Measurements from ENCODE around the gene PRSS16. TPM values are rescaled to one million over a fixed set of nuclear protein-coding genes. Genes with fewer than 3 reads are reported as not detected.
A peak's percentile ranks its signal among the peaks of the same experiment; 100 is the strongest.

PRSS16 gene
- total and polyA plus RNA-seq, 2 experiments from 2014 or later: 8.7 to 11.8 TPM

GRCh38 chr6:27209659-27210269, 37.7 kb upstream of the PRSS16 start:
- no peaks in the 10 kb centered on the region for H3K36me3 Mint-ChIP-seq (ENCODE audit: low read depth)
- peaks cover 3% of the 10 kb centered on the region; the same call in 1 of the 2 replicates for H3F3A ChIP-seq (replicated peaks; ENCODE audit: low read depth)
- H3K4me3 Mint-ChIP-seq: no peak overlapping the region; the same call in 2 of the 3 replicates
- peaks cover 15% of the 10 kb centered on the region; the same call in 2 of the 3 replicates for H3K4me1 Mint-ChIP-seq
- ATAC-seq (peak; percentile 11; the same call in 2 of the 3 replicates), DNase-seq (ENCODE audit: low spot score) (peak; percentile 40)
- H3K4me1 ChIP-seq (ENCODE audit: insufficient read depth): peaks cover 16% of the 10 kb centered on the region
- H3K9me3 Mint-ChIP-seq: peaks cover 5% of the 10 kb centered on the region; the same call in 2 of the 3 replicates
- no peaks in the 10 kb centered on the region for H4K20me1 ChIP-seq (replicated peaks; ENCODE audit: insufficient read depth)
- H3K4me2 ChIP-seq: peak overlapping the region; percentile 75
- H3K9me2 ChIP-seq (ENCODE audit: insufficient read depth): no peaks in the 10 kb centered on the region
- no peak overlapping the region for H3K27ac Mint-ChIP-seq
- no peak overlapping the region for H3K27ac ChIP-seq (ENCODE audit: low read depth)
- H2AFZ ChIP-seq: 0 out of 2 replicates have a peak overlapping the region, but pooled peaks have one; percentile 44
- H3K27me3 ChIP-seq (ENCODE audit: insufficient read depth): peaks cover 19% of the 10 kb centered on the region; the same call in 1 of the 2 replicates
- H3K36me3 ChIP-seq (ENCODE audit: insufficient read depth): no peaks in the 10 kb centered on the region
- peaks cover 32% of the 10 kb centered on the region for H3K27me3 Mint-ChIP-seq (ENCODE audit: insufficient read depth, low read depth, poor library complexity)
- TF ChIP-seq, protein P1, sequence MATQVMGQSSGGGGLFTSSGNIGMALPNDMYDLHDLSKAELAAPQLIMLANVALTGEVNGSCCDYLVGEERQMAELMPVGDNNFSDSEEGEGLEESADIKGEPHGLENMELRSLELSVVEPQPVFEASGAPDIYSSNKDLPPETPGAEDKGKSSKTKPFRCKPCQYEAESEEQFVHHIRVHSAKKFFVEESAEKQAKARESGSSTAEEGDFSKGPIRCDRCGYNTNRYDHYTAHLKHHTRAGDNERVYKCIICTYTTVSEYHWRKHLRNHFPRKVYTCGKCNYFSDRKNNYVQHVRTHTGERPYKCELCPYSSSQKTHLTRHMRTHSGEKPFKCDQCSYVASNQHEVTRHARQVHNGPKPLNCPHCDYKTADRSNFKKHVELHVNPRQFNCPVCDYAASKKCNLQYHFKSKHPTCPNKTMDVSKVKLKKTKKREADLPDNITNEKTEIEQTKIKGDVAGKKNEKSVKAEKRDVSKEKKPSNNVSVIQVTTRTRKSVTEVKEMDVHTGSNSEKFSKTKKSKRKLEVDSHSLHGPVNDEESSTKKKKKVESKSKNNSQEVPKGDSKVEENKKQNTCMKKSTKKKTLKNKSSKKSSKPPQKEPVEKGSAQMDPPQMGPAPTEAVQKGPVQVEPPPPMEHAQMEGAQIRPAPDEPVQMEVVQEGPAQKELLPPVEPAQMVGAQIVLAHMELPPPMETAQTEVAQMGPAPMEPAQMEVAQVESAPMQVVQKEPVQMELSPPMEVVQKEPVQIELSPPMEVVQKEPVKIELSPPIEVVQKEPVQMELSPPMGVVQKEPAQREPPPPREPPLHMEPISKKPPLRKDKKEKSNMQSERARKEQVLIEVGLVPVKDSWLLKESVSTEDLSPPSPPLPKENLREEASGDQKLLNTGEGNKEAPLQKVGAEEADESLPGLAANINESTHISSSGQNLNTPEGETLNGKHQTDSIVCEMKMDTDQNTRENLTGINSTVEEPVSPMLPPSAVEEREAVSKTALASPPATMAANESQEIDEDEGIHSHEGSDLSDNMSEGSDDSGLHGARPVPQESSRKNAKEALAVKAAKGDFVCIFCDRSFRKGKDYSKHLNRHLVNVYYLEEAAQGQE (IDR thresholded peaks at IDR 0.05; ENCODE audit: unreplicated experiment): no peak
- TF ChIP-seq, protein P2, sequence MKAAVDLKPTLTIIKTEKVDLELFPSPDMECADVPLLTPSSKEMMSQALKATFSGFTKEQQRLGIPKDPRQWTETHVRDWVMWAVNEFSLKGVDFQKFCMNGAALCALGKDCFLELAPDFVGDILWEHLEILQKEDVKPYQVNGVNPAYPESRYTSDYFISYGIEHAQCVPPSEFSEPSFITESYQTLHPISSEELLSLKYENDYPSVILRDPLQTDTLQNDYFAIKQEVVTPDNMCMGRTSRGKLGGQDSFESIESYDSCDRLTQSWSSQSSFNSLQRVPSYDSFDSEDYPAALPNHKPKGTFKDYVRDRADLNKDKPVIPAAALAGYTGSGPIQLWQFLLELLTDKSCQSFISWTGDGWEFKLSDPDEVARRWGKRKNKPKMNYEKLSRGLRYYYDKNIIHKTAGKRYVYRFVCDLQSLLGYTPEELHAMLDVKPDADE (IDR thresholded peaks at IDR 0.05): no peak
- TF ChIP-seq, protein P3, sequence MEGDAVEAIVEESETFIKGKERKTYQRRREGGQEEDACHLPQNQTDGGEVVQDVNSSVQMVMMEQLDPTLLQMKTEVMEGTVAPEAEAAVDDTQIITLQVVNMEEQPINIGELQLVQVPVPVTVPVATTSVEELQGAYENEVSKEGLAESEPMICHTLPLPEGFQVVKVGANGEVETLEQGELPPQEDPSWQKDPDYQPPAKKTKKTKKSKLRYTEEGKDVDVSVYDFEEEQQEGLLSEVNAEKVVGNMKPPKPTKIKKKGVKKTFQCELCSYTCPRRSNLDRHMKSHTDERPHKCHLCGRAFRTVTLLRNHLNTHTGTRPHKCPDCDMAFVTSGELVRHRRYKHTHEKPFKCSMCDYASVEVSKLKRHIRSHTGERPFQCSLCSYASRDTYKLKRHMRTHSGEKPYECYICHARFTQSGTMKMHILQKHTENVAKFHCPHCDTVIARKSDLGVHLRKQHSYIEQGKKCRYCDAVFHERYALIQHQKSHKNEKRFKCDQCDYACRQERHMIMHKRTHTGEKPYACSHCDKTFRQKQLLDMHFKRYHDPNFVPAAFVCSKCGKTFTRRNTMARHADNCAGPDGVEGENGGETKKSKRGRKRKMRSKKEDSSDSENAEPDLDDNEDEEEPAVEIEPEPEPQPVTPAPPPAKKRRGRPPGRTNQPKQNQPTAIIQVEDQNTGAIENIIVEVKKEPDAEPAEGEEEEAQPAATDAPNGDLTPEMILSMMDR (conservative IDR thresholded peaks at IDR 0.05; ENCODE audit: low read depth in 2 of 2): no peak
- no peak for TF ChIP-seq EZH2 (IDR thresholded peaks at IDR 0.05; ENCODE audit: low read depth, unreplicated experiment)
- TF ChIP-seq JUNB (IDR thresholded peaks at IDR 0.05; ENCODE audit: unreplicated experiment): no peak
- no peak for TF ChIP-seq ZNF331 (CRISPR knock-in tag; IDR thresholded peaks at IDR 0.05; ENCODE audit: low read depth)
- no peak for TF ChIP-seq ZNF462 (CRISPR knock-in tag; IDR thresholded peaks at IDR 0.05)
- TF ChIP-seq ZNF114 (CRISPR knock-in tag; IDR thresholded peaks at IDR 0.05): no peak
- TF ChIP-seq STAT1 (IDR thresholded peaks at IDR 0.05; ENCODE audit: unreplicated experiment): no peak
- no peak for TF ChIP-seq POLR2AphosphoS5 (IDR thresholded peaks at IDR 0.05; ENCODE audit: low read depth)
- TF ChIP-seq EZH2phosphoT487 (IDR thresholded peaks at IDR 0.05; ENCODE audit: unreplicated experiment): no peak
- H3K4me3 ChIP-seq: peak overlapping the region; percentile 54
- H3K79me2 ChIP-seq (replicated peaks; ENCODE audit: insufficient read depth): no peaks in the 10 kb centered on the region
